Hindlimb muscle (tissue), 1 donor: ENCODE data around the gene CELF5. TPM values are rescaled to one million over a fixed set of nuclear protein-coding genes. Genes with fewer than 3 reads are reported as not detected.
"Not testable (repeated sequence)": the region's sequence is repeated elsewhere in the genome, so short reads cannot be mapped to it uniquely, and the experiment has no call there.

ENCODE experiments used
- DNase-seq: peaks from one replicate; pipeline ENCODE4 v3.0.0-alpha.2; 2013
- polyA plus RNA-seq: library from polyadenylated mRNA; unstranded; fragments of 120-200 nt; gene quantifications from one replicate; pipeline ENCODE4 v1.2.1, GENCODE V29; 2013; ENCODE audit not compliant: insufficient read length

Gene CELF5
- polyA plus RNA-seq, 1 donor = 0.08 TPM

GRCh38 chr19:3190921-3191805, 33.3 kb upstream of the CELF5 start:
- no peak for DNase-seq

GRCh38 chr19:3191806-3192104, 32.7 kb upstream of the CELF5 start:
- DNase-seq = not testable (repeated sequence)

- no peak for DNase-seq
These were observed 32.2 kb upstream of the CELF5 start for GRCh38 chr19:3192228-3192635.

GRCh38 chr19:3192684-3193083, 31.8 kb upstream of the CELF5 start:
- no peak for DNase-seq

GRCh38 chr19:3193256-3194105, 31.0 kb upstream of the CELF5 start:
- no peak for DNase-seq

GRCh38 chr19:3194106-3195087, 30.1 kb upstream of the CELF5 start:
- no peak for DNase-seq

- DNase-seq = no peak
These were observed 28.2 kb upstream of the CELF5 start for GRCh38 chr19:3196064-3196932.

- DNase-seq = no peak
These were observed 27.6 kb upstream of the CELF5 start for GRCh38 chr19:3196933-3197205.

GRCh38 chr19:3198901-3199700, 25.4 kb upstream of the CELF5 start:
- no peak for DNase-seq

GRCh38 chr19:3201072-3201700, 23.3 kb upstream of the CELF5 start:
- no peak for DNase-seq

GRCh38 chr19:3201911-3202310, 22.6 kb upstream of the CELF5 start:
- no peak for DNase-seq

GRCh38 chr19:3202346-3202745, 22.1 kb upstream of the CELF5 start:
- no peak for DNase-seq

GRCh38 chr19:3202895-3203294, 21.6 kb upstream of the CELF5 start:
- DNase-seq = not testable (repeated sequence)

GRCh38 chr19:3203805-3204645, 20.4 kb upstream of the CELF5 start:
- DNase-seq = no peak

- DNase-seq = no peak
These were observed 19.7 kb upstream of the CELF5 start for GRCh38 chr19:3204646-3205275.

- DNase-seq = no peak
These were observed 18.1 kb upstream of the CELF5 start for GRCh38 chr19:3206216-3206953.

GRCh38 chr19:3207461-3208242, 16.8 kb upstream of the CELF5 start:
- DNase-seq = no peak
